HL-60/S4 treated with retinoic acid at 250 ng/mL for 4 days and 3 days (cell line): ENCODE results near the gene PCSK4.
"Not testable (repeated sequence)": the region's sequence is repeated elsewhere in the genome, so short reads cannot be mapped to it uniquely, and the experiment has no call there.

Experiments
- in situ Hi-C: fragments of 300-500 bp; cut with MboI; formaldehyde crosslinking; loops from 2 replicates; pipeline ENCODE4 v1.7.0; 2022; ENCODE audit warnings: low sequenced_read_pairs

Gene PCSK4

GRCh38 chr19:1490311-1491113, at the start of gene PCSK4:
TSS of gene PCSK4 (minus strand) at chr19:1490350. CDS start at chr19:1490346, 4 bp downstream.
- in situ Hi-C loops, result no loop called here

GRCh38 chr19:1539749-1540148, 49.6 kb upstream of the PCSK4 start:
- in situ Hi-C loops, result not testable (repeated sequence)

GRCh38 chr19:1538978-1539377, 48.8 kb upstream of the PCSK4 start:
- in situ Hi-C loops, result no loop called here

- in situ Hi-C loops, result not testable (repeated sequence)
These were observed 45.5 kb upstream of the PCSK4 start for GRCh38 chr19:1535699-1536098.

- in situ Hi-C loops, result no loop called here
These were observed 44.8 kb upstream of the PCSK4 start for GRCh38 chr19:1534972-1535371.

- in situ Hi-C loops, result no loop called here
These were observed 43.5 kb upstream of the PCSK4 start for GRCh38 chr19:1533510-1534150.

- in situ Hi-C loops, result no loop called here
These were observed 41.9 kb upstream of the PCSK4 start for GRCh38 chr19:1532003-1532402.

- in situ Hi-C loops, result no loop called here
These were observed 41.4 kb upstream of the PCSK4 start for GRCh38 chr19:1531587-1531986.

GRCh38 chr19:1530856-1531255, 40.7 kb upstream of the PCSK4 start:
- in situ Hi-C loops, result not testable (repeated sequence)

- in situ Hi-C loops, result no loop called here
These were observed 39.3 kb upstream of the PCSK4 start for GRCh38 chr19:1529430-1529816.

- in situ Hi-C loops, result no loop called here
These were observed 38.7 kb upstream of the PCSK4 start for GRCh38 chr19:1528596-1529429.

GRCh38 chr19:1527650-1528309, 37.6 kb upstream of the PCSK4 start:
- in situ Hi-C loops, result no loop called here

- in situ Hi-C loops, result no loop called here
These were observed 37.0 kb upstream of the PCSK4 start for GRCh38 chr19:1526979-1527649.

GRCh38 chr19:1526066-1526778, 36.1 kb upstream of the PCSK4 start:
- in situ Hi-C loops, result no loop called here

GRCh38 chr19:1525343-1525742, 35.2 kb upstream of the PCSK4 start:
- in situ Hi-C loops, result no loop called here

- in situ Hi-C loops, result no loop called here
These were observed 34.8 kb upstream of the PCSK4 start for GRCh38 chr19:1524972-1525325.

GRCh38 chr19:1524287-1524971, 34.3 kb upstream of the PCSK4 start:
- in situ Hi-C loops, result no loop called here

GRCh38 chr19:1523412-1524286, 33.5 kb upstream of the PCSK4 start, which contains the start of gene PLK5:
TSS of gene PLK5 (plus strand) at chr19:1524077. CDS start at chr19:1526997, 2,920 bp downstream.
- in situ Hi-C loops, result no loop called here
